Suppressor macrophage treated with lipopolysaccharide for 1 hour (primary cell): Measurements from ENCODE around the gene ATP8A2.
"Not testable (repeated sequence)": the region's sequence is repeated elsewhere in the genome, so short reads cannot be mapped to it uniquely, and the experiment has no call there.

Source experiments
- DNase-seq, 3 donors: peaks; one replicate each; pipeline ENCODE4 v3.0.0-alpha.2; 2020 to 2022

ATP8A2 gene

DNA sequence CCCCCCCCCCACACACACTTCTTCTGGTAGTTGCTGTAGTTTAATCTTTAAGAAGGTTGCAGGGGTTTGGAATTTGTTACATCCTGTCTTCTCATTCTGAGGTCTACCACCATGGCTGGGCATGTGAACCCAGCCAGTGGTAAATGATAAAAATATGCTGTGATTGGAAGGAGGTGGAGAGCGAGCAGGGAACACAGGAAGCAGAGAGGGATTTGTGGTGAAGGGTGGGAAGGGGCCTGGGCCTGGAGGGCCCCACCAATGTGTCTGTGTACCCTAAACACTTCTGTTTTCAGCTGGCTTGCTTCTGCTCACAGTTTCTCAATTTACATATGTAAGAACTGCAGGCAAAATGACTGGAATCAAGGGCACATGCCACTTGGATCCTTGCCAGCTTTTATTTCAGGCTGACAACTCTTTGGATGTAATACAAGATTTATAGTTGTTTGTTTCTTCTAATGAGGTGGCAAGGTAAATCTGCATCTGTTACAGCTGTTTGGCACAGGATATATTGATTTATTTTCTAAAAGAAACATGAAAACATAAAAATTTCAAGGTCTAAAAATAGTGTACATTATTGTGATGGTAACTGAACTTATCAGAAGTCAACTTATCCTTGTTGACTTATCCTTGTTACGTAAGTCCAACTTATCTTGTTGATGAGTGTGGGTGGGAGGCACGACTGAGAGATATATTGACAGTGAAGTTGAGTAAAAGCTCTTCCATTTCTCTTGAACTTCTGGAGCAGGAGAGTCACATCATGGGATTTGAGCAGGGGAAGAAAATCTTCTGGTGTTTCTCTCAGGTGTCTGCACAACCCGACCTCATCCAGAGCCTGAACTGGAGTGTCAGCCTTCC is 366.8 kb downstream of the ATP8A2 start:
- DNase-seq: no peak

DNA sequence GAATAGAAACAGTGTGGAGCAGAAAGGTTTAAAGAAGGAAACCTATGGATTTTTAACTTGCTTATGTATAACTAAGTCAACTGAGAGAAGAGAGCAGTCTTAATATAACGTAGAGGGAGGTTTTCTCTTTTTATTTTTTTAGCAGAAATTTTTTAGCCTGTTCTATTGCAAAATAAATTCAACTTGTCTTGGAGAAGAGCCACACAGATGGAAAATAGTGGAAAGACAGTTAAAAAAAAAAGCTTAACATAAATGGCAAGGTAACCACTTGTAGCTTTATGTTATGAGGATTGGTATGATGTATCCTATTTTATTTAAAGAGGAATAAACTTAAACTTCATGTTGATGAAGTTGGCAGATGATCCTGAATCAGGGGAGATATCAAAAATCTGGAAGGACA is 367.6 kb downstream of the ATP8A2 start:
- no peak for DNase-seq

DNA sequence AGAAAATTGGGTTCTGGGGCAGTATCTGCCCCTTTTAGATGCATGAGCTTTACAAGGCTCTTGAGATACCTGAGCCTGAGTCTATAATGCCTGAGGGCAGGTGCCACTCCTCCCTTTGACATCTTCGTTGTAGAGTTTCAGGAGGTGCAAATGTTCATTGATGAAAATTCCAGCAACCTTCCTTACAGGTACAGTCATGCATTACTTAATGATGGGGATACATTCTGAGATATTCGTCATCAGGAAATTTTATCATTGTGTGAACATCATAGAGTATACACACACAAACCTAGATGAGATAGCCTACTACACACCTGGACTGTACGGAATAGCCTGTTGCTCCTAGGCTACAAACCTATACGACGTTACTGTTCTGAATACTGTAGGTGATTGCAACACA is 370.0 kb downstream of the ATP8A2 start:
- no peak for DNase-seq

DNA sequence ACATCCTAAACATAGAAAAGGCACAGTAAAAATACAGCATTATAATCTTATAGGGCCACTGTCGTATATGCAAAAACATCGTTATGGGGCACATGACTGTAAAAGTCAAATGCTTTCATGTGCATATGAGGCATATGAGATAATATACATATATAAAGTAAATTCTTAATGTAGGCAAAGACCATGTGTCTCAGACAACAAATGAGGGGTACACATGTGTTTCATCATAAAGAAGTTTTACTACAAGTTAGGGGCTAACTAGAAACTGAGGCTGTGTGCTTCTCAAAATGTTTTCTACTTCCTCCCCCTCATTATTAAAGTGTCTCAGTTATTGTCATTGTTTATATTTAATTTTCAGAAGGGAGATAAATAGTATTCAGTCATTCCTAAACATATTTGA is 370.4 kb downstream of the ATP8A2 start:
- DNase-seq: no peak

DNA sequence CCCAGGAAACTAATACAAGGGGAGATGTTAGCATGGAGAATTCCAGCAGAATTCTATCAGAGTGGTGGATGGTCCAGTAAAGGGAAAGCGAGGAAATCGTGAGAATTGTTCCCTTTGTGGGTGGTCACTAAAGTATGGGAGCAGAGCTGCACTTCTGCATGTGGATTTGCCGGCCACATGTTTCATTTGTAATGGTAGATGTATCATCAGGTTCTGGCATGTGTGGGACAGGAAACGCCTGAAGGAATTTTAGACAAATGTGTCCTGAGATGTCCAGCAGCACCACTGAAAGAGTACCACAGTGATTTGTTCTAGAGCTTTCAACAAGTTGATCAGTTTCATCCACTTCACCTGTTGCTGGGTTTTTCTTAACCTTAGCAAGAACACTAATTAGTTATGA is 371.6 kb downstream of the ATP8A2 start:
- DNase-seq: no peak

DNA sequence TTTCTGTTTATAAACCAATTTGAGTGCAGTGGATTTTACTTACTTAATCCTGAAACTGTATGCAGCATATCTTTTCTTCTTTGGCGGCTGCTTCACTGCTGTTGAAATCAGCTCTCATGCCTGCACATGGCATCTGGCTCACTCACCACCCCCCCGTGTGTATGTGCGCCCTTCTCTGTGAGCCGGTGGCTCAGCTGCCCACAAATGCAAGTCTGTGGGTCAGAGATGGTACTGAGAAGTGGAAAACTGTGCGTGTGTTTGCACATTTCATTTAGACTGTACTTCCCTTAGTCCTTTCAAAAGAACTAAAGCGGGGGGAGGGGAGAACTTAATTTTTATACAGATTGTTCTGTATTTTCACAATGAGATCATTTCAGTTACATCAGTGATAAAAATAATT is 372.4 kb downstream of the ATP8A2 start:
- peak in 1 of 3 donors; percentile 5 for DNase-seq

DNA sequence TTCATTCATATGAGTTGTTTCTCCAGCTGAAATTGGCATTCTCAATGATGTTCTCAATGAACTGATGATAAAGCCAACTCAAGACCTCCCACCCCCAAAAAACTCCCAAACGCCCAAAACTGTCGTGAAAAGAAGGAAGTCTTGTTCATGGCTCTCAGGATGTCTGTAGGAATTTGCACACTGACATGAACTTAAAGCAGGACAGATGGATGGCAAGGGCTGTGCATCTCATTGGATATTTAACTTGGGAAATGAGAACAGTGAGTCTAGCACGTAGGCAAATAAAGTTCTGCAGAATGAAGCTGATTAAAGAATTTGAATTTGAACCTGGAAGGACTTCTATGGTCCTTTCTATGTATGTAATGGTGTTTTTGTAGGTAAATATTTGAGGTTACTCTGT is 374.4 kb downstream of the ATP8A2 start:
- DNase-seq: no peak

DNA sequence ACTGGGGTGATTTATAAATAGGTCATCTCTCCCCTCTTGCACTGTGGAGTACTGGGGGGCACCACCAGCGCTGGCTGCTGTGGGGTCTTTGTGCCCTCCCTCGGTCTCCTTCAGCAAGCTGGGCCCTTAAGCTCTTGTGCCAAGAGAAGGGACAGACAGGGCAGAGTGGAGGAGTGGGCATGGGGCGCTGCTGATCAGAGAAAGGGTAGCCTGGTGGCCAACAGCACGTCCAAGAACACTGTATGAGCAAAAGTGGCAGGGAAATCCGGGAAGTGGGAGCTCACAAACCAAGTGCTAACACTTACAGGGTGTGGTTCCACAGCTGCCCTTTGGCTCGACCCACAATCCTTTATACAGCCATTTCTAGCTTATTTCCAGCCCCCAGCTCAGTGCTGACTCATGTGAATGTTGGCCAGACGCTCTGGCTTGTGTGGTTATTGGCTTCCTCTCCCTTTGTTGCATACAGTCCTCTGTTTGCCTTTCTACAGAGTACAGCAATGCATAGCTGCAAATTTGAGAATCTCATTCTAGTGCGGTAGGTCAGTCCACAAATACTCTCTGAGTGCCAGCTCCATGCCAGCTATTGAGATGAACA is 381.3 kb downstream of the ATP8A2 start:
- DNase-seq: peak in 1 of 3 donors; percentile 11

DNA sequence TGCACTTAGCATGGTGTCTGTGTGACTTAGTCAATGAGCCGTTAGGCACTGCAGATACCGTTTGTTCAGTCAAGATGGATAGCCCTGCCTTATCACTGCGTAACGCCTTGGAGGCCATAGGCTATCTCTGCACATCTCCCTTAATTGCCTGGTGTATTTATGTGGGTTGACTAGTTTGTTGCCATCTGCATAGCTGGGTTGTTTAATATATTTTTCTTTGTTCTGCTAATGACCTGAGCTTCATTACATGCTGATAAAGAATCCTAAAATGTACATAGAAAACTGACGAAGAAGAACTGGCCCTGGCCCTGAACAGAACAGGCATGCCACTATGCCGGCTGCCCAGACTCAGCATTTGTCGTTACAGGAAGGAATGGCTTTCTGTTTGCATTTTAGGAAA is 382.2 kb downstream of the ATP8A2 start:
- no peak for DNase-seq

DNA sequence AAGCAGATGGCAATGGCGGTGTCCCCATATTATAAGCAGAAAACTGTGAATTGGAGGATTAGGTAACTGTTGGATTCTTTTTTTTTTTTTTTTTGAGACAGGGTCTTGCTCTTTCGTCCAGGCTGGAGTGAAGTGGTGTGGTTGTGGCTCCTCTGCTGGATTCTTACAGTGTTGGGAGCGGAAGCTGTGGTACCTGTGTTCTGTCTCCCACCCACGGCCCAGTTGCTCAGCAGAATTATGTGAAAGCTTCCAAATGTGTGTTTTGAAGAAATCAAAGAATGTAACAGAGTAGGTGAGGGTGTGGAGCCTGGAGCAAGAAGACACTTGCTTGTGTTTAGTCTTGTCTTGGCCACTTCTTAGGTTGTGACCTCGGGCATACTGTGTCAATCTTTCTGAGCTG is 384.5 kb downstream of the ATP8A2 start:
- DNase-seq: no peak

DNA sequence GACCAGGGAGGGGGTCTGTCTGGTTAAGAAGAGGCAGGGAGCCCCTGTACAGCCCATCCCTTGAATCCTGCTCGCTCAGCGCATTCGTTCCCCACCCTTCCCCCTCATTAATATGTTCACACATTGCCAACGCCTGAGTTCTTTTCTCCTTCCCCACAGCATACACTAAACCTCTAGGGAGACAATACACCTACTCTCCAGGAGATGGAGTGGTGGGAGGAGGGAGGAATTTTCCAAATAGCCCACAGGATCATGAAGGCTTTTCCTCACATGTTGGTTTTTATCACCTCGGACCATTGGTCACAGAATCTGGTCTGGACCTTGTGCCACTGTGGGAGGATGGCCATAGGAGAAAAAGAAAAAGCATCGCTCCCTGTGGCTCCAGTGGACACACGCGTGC is 385.1 kb downstream of the ATP8A2 start:
- no peak for DNase-seq

DNA sequence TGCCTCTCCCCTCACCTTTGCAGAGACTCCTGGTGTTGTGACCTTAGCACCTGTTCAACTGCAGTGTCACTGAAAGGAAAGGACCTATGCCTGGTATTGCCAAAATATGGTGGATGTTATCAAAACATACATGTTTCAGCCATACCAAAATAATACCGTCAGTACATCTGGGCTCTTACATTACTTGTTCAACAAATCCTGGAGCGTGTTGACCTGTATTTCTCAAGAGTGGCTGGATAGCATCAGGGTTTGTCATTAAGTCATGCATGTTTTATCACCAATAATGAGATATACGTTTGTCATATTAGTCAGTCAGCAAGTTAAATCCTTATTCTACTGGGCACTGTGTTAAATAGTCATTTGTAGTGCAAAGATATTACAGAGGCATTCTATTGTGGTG is 389.3 kb downstream of the ATP8A2 start:
- no peak for DNase-seq

DNA sequence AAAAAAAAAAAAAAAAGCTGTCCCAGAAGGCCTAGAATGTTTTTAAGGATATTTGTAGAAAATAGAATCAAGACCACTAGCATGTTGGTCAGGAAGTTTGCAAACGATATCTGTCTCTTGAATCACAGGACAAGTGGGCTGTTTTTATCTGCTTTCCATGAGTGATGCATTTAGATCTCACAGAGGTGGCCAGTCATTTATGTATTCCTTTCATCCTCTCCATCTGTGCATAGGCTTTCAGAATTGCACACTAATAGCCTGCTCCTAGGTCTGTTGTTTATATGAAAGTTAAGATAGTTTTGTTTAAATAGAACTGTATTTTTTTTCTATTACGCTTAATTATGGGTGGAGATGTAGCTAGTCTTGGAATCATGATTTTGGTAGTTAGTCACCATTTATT is 390.5 kb downstream of the ATP8A2 start:
- DNase-seq: no peak

DNA sequence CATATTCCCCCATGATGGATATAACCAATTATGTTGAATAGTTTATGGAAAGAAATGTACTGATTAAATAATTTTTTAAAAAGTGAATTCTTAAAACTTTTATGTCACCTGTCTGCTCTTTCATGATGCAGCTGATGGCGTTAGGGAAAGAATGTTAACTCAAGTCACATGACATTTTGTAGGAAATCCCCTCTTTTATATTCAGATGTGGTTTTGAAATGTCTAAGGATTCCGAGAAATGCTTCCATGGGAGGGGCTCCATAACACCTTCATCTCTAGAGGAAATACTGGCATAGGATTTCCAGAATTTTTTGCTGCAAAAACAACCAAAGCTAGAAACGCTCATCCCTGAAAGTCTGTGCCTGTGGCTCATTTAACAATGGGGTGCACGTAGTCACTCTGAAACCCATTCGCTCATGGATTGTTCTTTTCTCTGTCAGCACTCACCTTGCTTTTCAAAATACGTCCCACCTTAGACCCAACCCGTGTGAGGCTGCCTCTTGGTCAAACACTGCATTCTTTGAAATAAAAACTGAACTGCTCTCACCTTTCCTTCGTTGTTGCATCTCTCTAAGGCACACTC is 391.1 kb downstream of the ATP8A2 start:
- no peak for DNase-seq

DNA sequence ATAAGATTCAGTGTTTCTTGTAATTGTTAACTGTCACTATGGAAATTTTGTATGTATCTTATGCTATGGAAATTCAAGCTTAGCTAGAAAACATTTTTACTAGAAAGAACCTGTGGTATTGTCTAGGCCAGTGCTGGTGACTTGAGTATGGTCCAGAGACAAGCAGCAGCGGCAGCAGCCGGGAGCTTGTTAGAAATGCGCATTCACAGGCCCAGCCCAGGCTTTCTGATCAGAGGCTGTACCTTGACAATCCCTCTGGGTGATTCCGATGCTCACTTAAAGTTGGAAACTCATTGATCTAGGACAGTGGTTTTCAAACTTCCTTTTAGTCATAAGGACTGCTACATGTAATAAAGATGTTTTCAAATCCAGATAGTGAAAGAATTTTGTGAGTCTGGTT is 392.6 kb downstream of the ATP8A2 start:
- no peak for DNase-seq

DNA sequence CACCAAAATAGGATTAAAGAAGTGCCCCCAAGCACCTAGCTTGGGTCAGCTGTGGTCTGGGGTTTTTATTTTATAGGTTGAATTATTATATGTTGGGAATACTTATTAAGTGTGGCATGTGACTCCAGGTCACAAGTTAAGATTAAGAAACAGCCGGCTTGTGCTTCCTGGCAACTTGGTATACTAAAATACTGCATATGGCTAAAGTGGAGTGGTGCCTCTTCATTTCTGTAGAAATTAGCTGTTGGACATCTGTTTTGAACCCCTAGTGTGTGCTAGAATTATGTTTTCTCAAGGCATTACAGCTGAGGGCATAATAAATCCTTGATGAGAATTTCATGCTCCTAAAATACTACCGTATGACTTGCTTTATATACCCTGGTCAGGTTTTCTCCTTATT is 393.5 kb downstream of the ATP8A2 start:
- no peak for DNase-seq

DNA sequence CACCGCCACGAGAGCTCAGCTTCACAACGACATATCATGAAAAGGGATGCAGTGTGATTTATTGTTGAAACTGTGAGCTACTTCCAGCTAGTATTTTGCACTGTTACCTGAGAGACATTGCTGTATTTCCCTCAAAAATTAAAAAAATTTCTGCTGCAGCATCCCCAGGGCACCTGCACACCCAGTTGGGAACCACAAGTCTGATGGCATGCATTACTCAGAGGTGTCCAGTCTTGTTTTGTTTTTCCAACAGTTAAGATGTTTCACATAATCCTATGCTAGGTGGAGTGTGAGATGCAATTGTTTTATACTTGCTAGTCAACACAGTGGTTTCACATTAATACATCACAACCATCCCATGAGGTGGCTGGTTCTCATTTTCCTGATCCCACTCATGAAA is 394.8 kb downstream of the ATP8A2 start:
- no peak for DNase-seq

DNA sequence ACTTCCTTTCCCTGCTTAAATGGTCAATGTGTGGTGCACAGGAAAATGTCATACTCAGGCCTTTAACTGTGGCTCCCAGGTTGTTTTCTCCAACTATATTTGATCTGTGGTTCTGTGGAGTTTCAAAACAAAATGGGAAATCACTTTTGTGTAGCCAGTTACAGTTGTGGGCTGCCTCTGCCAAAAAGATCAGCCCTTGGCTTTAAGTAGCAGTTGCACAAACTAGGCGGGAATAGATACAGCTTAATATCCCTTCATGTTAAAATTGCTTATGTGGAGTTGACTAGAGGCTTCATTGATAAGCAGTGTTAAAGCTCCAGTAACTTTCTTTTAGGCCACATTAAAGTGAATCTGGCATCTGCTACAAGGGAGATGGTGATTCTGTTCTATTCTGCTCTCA is 395.2 kb downstream of the ATP8A2 start:
- no peak for DNase-seq

DNA sequence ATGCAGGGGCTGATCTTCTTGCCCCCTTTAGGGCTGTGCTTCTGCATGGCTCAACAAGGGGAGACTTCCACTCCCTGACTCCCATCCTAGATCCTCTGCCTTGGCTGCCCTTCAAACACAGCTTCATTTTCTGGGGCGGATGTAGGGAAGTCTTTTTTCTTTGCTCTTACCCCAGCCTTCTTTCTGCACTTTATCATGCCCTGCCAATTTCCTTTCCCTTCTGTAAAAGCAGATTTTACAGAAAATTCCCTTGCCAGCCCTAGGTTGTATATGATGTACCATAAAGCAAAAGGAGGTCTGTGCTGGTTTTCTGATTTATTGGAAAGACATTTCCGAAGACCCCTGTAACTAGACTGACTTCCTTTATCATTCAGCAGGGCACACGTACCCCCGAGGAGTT is 396.6 kb downstream of the ATP8A2 start:
- no peak for DNase-seq

DNA sequence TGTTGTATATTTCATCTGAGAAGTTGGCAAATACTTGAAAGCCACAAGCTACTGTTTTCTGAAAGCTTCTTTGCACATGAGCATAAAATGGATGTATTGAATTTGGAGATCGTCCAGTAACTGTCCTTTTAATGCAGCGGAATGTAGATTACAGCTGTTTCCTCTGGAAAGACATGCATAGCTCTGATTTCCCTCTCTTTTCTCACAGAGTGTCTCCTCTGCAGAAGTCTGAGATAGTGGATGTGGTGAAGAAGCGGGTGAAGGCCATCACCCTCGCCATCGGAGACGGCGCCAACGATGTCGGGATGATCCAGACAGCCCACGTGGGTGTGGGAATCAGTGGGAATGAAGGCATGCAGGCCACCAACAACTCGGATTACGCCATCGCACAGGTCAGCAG is 397.1 kb downstream of the ATP8A2 start:
- no peak for DNase-seq

DNA sequence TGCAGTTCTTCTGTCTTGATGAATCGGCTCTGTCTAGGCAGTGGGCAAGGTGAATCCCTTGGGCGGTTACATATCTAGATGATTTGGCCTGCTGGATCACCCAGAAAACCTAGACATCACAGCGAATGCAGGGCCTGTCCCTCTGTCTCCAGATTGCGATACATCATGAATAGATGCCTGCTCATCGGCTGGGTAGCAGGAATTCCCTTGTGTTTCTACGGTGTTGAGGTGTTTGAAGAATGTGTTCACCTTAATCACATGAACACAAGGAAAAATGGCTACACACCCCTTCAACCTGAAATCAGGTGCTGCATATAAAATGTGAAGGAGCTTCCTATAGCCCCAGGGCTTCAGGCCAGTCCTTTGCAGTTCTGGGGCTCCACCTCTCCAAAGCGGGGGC is 398.8 kb downstream of the ATP8A2 start:
- no peak for DNase-seq

DNA sequence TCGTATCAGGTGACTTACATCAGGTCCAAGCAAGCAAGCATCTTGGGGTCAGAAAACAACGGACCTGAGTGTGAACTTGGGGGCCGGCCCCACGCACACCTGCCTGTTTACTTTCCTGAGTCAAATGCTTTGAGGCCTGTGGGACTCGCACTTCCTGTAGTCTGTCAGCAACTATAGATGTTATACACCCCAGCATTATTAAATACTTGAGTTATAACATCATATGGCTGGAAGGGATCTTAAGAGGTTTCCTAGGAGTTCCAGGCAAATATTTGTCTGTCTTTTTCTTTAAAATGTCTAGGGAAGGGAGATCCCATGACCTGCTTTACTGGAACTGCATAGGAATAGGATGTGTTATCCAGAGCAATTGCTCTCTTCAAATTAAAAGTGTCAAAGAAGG is 399.4 kb downstream of the ATP8A2 start:
- DNase-seq: no peak

DNA sequence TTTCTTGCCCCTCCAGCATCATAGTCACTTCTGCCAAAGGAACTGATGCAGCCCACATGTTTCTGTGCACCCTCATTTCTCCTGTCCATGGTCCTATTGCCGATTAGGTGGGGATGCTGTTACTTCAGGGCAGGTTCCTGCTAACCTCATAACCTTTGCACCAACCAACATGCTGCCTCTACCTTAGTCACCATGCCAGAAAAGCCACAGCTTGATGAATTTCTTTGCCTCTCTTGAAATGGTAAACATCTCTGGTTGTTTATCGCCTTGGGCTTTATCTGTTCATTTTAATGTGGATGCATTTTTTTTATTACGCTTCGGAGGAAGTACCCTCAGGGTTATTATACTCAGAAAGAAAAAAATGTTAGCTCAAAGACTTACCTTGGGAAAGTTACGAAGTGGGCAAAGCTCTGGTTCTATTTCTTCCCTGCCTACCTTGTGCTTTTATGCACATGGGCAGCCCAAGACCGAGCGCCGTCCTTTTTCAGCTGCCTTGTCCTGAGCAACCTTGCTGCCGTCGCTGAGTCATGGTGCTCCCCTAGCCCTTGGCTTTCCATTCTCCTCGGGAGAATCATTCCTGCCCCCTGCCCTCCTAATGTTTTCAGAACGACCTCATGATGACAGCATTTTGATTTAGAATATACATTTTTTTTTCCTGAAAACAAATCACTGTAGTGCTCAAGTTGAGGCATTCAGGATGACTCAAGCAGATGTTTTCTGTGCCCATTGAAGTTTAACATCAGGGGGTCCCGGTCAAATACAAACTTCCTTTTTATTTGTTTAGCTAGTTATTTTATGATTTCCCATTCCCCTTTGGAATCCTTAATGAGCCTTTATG is 400.1 kb downstream of the ATP8A2 start:
- DNase-seq: no peak

DNA sequence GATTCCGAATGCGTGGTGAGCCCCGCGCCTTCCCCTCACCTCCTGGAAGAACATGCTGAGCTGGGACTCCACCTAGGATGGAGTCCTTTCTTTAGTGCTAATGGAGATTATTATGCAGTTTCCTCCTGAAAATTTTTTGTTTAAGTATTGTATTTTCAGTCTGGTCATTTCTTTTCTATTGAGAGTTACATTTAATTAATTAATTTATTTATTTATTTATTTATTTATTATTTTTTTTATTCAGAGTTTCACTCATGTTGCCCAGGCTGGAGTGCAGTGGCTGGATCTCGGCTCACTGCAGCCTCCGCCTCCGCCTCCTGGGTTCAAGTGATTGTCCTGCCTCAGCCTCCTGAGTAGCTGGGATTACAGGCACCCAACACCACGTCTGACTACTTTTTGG is 400.8 kb downstream of the ATP8A2 start:
- DNase-seq: not testable (repeated sequence)
